Measurements from ENCODE around the gene ERC1. TPM values are rescaled to one million over a fixed set of nuclear protein-coding genes. Genes with fewer than 3 reads are reported as not detected.

The ERC1 gene
- total and polyA plus RNA-seq, 2 donors (not counting 1 experiment from before 2014, with no cell fraction given) = 19.7 to 34.5 TPM

DNA sequence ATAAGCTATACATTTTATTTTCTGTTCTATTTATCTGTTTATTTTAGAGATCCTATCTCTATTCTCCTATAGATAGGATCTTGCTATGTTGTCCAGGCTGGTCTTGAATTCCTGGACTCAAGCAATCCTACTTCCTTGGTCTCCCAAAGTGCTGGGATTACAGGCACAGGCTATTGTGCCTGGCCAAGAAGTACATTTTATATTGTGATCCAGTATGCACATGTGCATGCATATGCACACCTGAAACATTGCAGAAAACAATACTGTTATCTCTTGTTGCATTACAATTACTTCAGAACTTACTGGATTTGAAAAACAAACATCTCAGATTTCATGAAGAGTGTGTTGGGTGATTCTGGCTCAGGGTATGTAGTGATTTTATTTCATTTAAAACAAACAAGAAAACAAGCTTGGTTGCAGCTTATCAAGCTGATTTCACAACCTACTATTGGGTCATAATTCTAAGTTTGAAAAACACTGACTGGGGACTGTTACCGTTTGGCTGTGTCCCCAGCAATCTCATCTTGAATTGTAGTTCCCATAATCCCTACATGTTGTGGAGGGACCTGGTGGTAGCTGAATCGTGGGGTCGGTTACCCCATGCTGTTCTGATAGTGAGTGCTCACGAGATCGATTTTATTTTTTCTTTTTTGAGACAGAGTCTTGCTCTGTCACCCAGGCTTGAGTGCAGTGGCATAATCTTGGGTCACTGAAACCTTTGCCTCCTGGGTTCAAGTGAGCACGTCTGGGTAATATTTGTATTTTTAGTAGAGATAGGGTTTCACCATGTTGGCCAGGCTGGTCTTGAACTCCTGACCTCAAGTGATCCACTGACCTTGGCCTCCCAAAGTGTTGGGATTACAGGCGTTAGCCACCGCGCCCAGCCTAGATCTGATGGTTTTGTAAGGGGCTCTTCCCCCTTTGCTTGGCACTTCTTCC, 31.3 kb downstream of the ERC1 start:
- Histone ChIP-seq H3K27ac (ENCODE audit: insufficient read depth, low read length) (no peak overlapping the region), H3K4me3 (replicated peaks in 1 of 4; ENCODE audit: control extremely low read depth in 1 of 4, insufficient read depth in 1 of 4, low read depth in 3 of 4, low read length in 4 of 4) (no peak overlapping the region), H3K27me3 (ENCODE audit: control insufficient read depth, insufficient read depth, low read length) (no peaks in the 10 kb centered on the region), H2AFZ (ENCODE audit: low read length) (no peak overlapping the region), H4K20me1 (ENCODE audit: control insufficient read depth, extremely low read depth, insufficient read depth, low read length) (no peaks in the 10 kb centered on the region), H3K79me2 (ENCODE audit: control insufficient read depth, insufficient read depth, low read length) (peaks cover 15% of the 10 kb centered on the region), H3K9me3 (ENCODE audit: control insufficient read depth, insufficient read depth, low read depth, low read length) (no peaks in the 10 kb centered on the region), H3K9ac (ENCODE audit: insufficient read depth, low read length) (no peak overlapping the region), H3K36me3 (ENCODE audit: control insufficient read depth, insufficient read depth, low read length) (no peaks in the 10 kb centered on the region), H3K4me1 (ENCODE audit: control insufficient read depth, extremely low read depth, insufficient read depth, low read length) (no peaks in the 10 kb centered on the region), H3K4me2 (ENCODE audit: extremely low read depth, insufficient read depth, low read length) (no peak overlapping the region)
- TF ChIP-seq, protein P1, sequence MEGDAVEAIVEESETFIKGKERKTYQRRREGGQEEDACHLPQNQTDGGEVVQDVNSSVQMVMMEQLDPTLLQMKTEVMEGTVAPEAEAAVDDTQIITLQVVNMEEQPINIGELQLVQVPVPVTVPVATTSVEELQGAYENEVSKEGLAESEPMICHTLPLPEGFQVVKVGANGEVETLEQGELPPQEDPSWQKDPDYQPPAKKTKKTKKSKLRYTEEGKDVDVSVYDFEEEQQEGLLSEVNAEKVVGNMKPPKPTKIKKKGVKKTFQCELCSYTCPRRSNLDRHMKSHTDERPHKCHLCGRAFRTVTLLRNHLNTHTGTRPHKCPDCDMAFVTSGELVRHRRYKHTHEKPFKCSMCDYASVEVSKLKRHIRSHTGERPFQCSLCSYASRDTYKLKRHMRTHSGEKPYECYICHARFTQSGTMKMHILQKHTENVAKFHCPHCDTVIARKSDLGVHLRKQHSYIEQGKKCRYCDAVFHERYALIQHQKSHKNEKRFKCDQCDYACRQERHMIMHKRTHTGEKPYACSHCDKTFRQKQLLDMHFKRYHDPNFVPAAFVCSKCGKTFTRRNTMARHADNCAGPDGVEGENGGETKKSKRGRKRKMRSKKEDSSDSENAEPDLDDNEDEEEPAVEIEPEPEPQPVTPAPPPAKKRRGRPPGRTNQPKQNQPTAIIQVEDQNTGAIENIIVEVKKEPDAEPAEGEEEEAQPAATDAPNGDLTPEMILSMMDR (conservative IDR thresholded peaks at IDR 0.05 in 1 of 2, IDR thresholded peaks at IDR 0.05 in 1 of 2; ENCODE audit: low read depth in 1 of 2, low read length in 2 of 2) = no peak
- TF ChIP-seq EZH2 (IDR thresholded peaks at IDR 0.05; ENCODE audit: low read length, missing control alignments) = no peak
- DNase-seq (ENCODE audit: low read depth in 2 of 2) = no peak

DNA sequence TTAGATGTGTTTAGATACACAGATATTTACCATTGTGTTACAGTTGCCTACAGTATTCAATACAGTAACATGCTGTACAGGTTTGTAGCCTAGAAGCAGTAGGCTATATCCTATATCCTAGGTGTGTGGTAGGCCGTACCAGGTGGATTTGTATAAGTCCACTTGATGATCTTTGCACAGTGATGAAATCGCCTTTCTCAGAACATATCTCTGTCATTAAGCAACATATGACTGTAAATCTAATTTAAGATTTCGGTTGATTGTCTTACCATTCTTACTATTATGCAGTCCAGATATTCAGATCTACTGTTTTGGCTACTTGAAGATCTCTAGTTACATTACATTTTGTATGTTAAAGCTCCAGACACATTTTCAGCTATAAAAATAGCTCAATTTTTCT, 39.8 kb downstream of the ERC1 start:
- H3K36me3 ChIP-seq (ENCODE audit: control insufficient read depth, insufficient read depth, low read length) = peaks cover 3% of the 10 kb centered on the region

DNA sequence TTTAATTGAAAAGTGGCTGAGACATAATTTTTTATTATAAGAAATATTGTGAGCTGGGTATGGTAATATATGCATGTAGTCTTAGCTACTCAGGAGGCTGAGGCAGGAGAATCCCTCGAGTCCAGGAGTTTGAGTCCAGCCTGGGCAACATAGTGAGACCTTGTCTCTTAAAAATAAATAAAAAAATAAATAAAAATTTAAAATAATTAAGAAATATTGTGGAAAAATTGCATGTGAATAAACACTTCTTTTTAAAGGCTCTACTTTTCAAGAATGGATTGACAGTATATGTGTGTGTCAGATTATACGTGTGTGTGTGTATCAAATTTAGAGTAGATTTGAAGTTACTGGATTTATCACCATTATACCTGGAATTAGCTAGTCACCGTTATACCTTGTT, 43.2 kb downstream of the ERC1 start:
- H3K36me3 ChIP-seq (ENCODE audit: control insufficient read depth, insufficient read depth, low read length) = no peaks in the 10 kb centered on the region
- no peaks in the 10 kb centered on the region for H3K4me1 ChIP-seq (ENCODE audit: control insufficient read depth, extremely low read depth, insufficient read depth, low read length)
- TF ChIP-seq, protein P1 (conservative IDR thresholded peaks at IDR 0.05 in 1 of 2, IDR thresholded peaks at IDR 0.05 in 1 of 2; ENCODE audit: low read depth in 1 of 2, low read length in 2 of 2) = no peak
- no peak for TF ChIP-seq EZH2 (IDR thresholded peaks at IDR 0.05; ENCODE audit: low read length, missing control alignments)
- H3K9me3 ChIP-seq (ENCODE audit: control insufficient read depth, insufficient read depth, low read depth, low read length) = no peaks in the 10 kb centered on the region
- no peak for DNase-seq (ENCODE audit: low read depth in 2 of 2)
- no peaks in the 10 kb centered on the region for H3K27me3 ChIP-seq (ENCODE audit: control insufficient read depth, insufficient read depth, low read length)
- H3K4me2 ChIP-seq (ENCODE audit: extremely low read depth, insufficient read depth, low read length) = no peak overlapping the region
- H2AFZ ChIP-seq (ENCODE audit: low read length) = no peak overlapping the region
- H3K4me3 ChIP-seq (replicated peaks in 1 of 4; ENCODE audit: control extremely low read depth in 1 of 4, insufficient read depth in 1 of 4, low read depth in 3 of 4, low read length in 4 of 4) = no peak overlapping the region
- no peaks in the 10 kb centered on the region for H3K79me2 ChIP-seq (ENCODE audit: control insufficient read depth, insufficient read depth, low read length)
- H3K27ac ChIP-seq (ENCODE audit: insufficient read depth, low read length) = no peak overlapping the region
- H3K9ac ChIP-seq (ENCODE audit: insufficient read depth, low read length) = no peak overlapping the region
- no peaks in the 10 kb centered on the region for H4K20me1 ChIP-seq (ENCODE audit: control insufficient read depth, extremely low read depth, insufficient read depth, low read length)

More for the DNA sequence above, 39.8 kb downstream of the ERC1 start:
- Histone ChIP-seq H3K9me3 (ENCODE audit: control insufficient read depth, insufficient read depth, low read depth, low read length) (no peaks in the 10 kb centered on the region), H3K9ac (ENCODE audit: insufficient read depth, low read length) (no peak overlapping the region), H3K4me3 (replicated peaks in 1 of 4; ENCODE audit: control extremely low read depth in 1 of 4, insufficient read depth in 1 of 4, low read depth in 3 of 4, low read length in 4 of 4) (no peak overlapping the region), H3K4me1 (ENCODE audit: control insufficient read depth, extremely low read depth, insufficient read depth, low read length) (no peaks in the 10 kb centered on the region), H2AFZ (ENCODE audit: low read length) (no peak overlapping the region), H4K20me1 (ENCODE audit: control insufficient read depth, extremely low read depth, insufficient read depth, low read length) (no peaks in the 10 kb centered on the region), H3K27me3 (ENCODE audit: control insufficient read depth, insufficient read depth, low read length) (no peaks in the 10 kb centered on the region), H3K27ac (ENCODE audit: insufficient read depth, low read length) (no peak overlapping the region), H3K4me2 (ENCODE audit: extremely low read depth, insufficient read depth, low read length) (no peak overlapping the region), H3K79me2 (ENCODE audit: control insufficient read depth, insufficient read depth, low read length) (peaks cover 3% of the 10 kb centered on the region)
- DNase-seq (ENCODE audit: low read depth in 2 of 2) = no peak
- no peak for TF ChIP-seq EZH2 (IDR thresholded peaks at IDR 0.05; ENCODE audit: low read length, missing control alignments)
- TF ChIP-seq, protein P1 (conservative IDR thresholded peaks at IDR 0.05 in 1 of 2, IDR thresholded peaks at IDR 0.05 in 1 of 2; ENCODE audit: low read depth in 1 of 2, low read length in 2 of 2) = no peak
